IPS DF 4.7 (cell line): Measurements from ENCODE around the gene RNF168.
"Not testable (repeated sequence)": the region's sequence is repeated elsewhere in the genome, so short reads cannot be mapped to it uniquely, and the experiment has no call there.

Experiments used
- DNase-seq: peaks from one replicate; pipeline ENCODE4 v3.0.0-alpha.2; 2013; ENCODE audit warnings: low spot score; ENCODE audit errors: extremely low read depth

The RNF168 gene

DNA sequence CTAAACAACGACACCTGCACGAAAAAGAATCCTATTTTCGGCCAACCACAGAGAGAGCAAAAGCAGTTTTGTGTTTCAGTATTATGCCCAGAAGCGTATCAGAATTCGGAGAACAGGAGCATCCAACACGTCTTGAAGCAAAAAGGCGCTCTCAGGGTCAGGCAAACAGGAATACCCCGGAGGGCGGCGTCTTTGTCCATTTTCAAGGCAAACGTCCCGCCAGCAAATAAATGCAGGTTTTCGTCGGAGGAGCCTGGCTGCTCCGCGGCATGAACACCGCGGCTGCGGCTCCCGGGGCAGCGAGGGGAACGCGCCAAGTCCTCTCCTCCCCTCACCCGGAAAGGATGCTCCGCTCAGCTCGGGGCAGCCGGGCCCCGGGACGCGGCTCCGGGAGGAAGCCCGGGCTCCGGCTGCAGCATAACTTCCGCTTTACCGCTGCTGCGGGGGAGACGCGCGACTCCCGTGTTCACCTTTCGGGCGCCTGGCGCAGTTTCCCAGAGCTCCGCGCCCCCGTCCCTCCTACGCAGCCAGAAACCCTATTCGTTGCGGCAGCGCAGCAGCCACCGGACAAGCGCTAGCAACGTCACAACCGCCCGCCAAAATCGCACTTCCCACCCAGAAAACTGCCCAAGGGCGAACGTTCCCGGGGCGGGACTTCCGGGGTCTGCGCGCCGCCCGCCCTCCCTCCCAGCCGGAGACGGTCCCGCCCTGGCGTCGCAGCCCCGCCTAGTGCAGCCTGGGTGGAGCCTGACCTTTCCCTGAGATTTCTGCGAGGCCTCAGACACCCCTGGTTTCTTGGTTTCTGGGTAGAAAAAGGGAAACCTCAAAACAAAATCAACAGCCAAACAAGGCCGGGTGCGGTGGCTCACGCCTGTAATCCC lies at the start of gene RNF168:
Gene RNF168, minus strand, starts transcription at position 573 of the 881 bp plus-strand sequence. CDS start 595 bp downstream, outside the sequence.
- no peak for DNase-seq

GRCh38 chr3:196552253-196552652 lies 48.7 kb upstream of the RNF168 start:
- no peak for DNase-seq

DNA sequence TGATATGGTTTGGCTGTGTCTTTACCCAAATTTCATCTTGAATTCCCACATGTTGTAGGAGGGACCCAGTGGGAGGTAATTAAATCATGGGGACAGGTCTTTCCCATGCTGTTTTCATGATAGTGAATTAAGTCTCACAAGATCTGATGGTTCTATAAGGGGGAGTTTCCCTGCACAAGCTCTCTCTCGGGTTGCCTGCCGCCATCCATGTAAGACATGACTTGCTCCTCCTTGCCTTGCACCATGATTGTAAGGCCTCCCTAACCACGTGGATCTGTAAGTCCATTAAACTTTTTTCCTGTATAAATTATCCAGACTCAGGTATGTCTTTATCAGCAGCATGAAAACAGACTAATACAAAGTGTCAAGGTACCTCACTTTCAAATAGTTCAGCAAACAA lies 46.6 kb upstream of the RNF168 start:
- DNase-seq = not testable (repeated sequence)

GRCh38 chr3:196549312-196549711 lies 45.7 kb upstream of the RNF168 start:
- DNase-seq = not testable (repeated sequence)

DNA sequence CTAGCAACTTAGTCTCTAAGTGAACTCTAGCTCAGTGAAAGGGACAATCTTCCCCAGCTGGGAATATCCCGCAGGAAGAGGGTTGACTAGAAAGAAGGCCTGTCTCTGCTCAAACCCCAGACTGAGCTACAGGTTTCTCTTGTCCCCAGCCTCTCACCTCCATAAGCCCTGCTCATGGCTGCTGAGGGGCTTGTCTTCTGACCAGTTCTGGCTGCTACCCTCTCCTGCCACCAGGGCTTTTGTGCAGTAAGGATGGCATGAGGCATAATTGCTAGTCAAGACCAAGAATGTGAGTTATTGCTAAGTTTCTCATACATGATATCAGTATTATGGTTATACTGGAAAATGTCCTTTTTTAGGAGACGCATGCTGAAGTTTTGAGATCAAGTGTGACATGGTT lies 43.5 kb upstream of the RNF168 start:
- DNase-seq = no peak

- DNase-seq = no peak
Measured at GRCh38 chr3:196546537-196546936, 43.0 kb upstream of the RNF168 start.

- DNase-seq = no peak
Measured at GRCh38 chr3:196544491-196544992, 41.0 kb upstream of the RNF168 start.

GRCh38 chr3:196541684-196542445 lies 38.3 kb upstream of the RNF168 start:
- DNase-seq = no peak

- no peak for DNase-seq
Measured at GRCh38 chr3:196537319-196537984, 33.9 kb upstream of the RNF168 start.

DNA sequence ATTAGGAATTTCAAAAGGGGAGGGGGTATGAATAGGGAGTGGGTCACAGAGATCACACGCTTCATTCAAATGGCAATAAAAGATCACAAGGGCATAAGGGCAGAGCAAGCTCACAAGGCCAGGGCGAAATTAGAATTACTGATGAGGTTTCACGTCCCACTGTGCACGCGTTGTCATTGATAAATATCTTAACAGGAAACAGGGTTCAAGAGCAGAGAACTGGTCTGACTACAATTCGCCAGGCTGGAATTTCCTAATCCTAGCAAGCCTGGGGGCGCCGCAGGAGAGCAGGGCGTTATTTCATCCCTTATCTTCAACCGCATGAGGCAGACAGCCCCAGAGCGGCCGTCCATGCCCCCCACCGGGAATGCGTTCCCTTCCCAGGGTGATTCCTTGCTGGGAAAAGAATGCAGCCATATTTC lies 29.7 kb upstream of the RNF168 start:
- DNase-seq = no peak

- DNase-seq = no peak
Measured at GRCh38 chr3:196531418-196531817, 27.9 kb upstream of the RNF168 start.

DNA sequence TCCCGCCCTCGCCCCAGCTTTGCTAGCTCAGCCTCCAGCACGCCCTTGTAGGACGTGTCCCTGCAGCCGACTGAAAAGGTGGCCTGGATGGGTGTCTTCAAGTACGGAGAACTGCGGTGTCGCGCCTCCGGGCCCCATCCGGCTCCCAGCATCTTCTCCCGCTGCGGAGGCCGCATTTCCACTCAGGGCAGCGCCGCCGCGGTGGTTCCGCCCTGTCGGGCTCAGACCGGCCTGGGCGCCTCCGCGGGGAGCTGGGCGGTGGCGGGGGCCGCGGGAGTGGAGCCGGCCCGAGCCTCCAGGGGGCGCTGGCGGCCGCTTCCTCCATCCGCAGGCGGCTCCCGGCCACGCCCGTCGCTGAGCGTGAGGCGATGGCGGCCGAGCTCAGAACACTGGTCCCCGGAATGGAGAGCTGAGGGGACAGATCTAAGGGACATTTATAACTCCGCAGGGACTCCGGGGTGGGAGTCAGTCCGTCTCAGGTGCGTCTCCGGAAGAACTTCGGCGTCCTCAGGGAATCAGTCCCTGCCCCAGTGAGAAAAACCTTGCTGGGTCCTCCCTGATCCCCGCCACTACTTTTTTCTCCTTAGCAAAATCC lies 25.2 kb upstream of the RNF168 start:
- no peak for DNase-seq

DNA sequence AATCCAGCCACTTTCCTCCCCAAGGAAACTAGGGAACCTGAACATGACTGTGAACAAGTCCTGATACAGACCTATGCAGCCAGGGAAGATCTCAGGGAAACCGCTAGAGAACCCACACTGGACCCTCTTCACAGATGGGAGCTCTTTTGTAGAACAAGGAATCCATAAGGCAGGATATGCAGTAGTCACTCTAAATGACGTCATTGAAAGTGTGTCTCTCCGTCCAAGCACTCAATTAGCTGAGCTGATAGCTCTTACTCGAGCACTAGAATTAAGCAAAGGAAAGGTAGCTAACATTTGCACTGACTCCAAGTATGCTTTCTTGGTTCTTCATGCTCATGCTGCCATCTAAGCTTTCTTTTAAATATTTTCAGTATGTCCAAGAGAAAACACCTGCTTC lies 21.6 kb upstream of the RNF168 start:
- DNase-seq = no peak

GRCh38 chr3:196524527-196524926 lies 21.0 kb upstream of the RNF168 start:
- no peak for DNase-seq

GRCh38 chr3:196523841-196524240 lies 20.3 kb upstream of the RNF168 start:
- no peak for DNase-seq

DNA sequence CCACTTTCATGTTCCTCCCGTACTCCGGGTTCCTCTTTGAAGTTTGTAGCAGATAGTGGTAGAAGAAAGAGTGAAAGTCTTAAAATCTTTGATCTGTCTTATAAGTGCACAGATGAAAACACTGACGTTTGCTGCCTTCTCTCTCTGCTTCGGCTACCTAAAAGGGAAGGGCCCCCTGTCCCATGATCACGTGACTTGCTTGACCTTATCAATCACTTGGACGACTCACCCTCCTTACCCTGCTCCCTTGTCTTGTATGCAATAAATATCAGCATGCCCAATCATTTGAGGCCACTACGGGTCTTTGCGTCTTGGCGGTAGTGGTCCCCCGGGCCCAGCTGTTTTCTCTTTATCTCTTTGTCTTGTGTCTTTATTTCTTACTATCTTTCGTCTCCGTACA lies 17.7 kb upstream of the RNF168 start:
- not testable (repeated sequence) for DNase-seq

GRCh38 chr3:196519718-196520082 lies 16.1 kb upstream of the RNF168 start:
- DNase-seq = no peak

DNA sequence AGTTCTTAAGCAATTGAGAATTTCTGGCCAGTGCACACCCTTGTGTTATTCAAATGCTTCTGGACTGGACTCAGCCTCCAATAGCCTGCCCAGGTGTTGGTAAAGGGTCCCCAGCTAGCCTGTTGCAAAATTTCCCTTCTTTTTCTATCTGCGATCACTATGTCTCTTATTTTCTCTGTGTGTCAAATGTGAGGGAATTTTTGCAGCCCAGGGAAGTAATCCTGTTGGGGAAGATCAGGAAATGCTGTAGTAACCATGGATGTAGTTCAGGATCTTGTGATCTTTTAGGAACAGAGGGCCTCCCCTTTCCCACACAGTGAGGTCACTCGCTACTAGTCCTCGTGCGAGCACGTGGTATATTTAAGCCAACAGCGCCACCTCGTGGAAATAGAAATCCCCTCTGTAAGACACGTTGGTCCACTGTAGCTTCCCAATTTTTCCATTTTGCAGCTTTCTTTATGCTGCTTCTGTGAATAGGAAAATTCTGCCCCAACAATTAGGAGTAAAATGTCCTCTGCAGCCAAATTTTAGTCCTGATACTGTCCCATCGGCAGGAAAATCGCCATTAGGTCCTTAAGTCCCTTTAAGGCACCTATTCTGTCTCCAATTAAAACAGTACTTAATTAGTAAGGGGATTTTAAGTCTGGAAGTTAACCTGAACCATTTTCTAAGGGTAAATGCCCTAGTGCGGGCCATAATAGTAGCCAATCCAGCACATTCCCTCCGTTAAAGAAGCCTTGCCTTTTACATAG lies 15.6 kb upstream of the RNF168 start:
- DNase-seq = no peak

- no peak for DNase-seq
Measured at GRCh38 chr3:196517919-196518318, 14.4 kb upstream of the RNF168 start.

GRCh38 chr3:196517162-196517800 lies 13.7 kb upstream of the RNF168 start:
- no peak for DNase-seq
